Breast epithelium (tissue), 4 donors: ENCODE measurements around the gene FERMT1. TPM values are rescaled to one million over a fixed set of nuclear protein-coding genes. Genes with fewer than 3 reads are reported as not detected.
"Not testable (repeated sequence)": the region's sequence is repeated elsewhere in the genome, so short reads cannot be mapped to it uniquely, and the experiment has no call there.

Source experiments
- DNase-seq, 2 donors: peaks; one replicate each; pipeline ENCODE4 v3.0.0-alpha.2; 2019; ENCODE audit warnings: low spot score in 2 of 2
- H3K27ac ChIP-seq, 2 donors: fragments of 200-600 bp; sonication (generic) in 1 of 2; one replicate each; pipeline ENCODE4 v1.5.1; 2016 to 2019; ENCODE audit warnings: mild to moderate bottlenecking in 1 of 2
- H3K27me3 ChIP-seq, 2 donors: fragments of 200-600 bp; sonication (generic) in 1 of 2; one replicate each; pipeline versions ENCODE4 v1.5.1 to v1.6.0; 2017 to 2019; ENCODE audit warnings: control low read depth in 1 of 2, mild to moderate bottlenecking in 1 of 2
- H3K36me3 ChIP-seq: fragments of 200-600 bp; one replicate; pipeline ENCODE4 v1.5.1; 2019
- H3K4me1 ChIP-seq, 2 donors: fragments of 200-600 bp; sonication (generic); one replicate each; pipeline ENCODE4 v1.5.1; 2016 to 2019; ENCODE audit warnings: control low read depth in 1 of 2
- H3K4me3 ChIP-seq, 3 donors: fragments of 200-600 bp; sonication (generic); 1 replicate in 2 of 3; 2 replicates in 1 of 3; pipeline ENCODE4 v1.5.1; 2016 to 2019; ENCODE audit warnings: mild to moderate bottlenecking in 3 of 3, moderate library complexity in 2 of 3
- H3K9me3 ChIP-seq, 2 donors: fragments of 200-600 bp; sonication (generic) in 1 of 2; one replicate each; pipeline ENCODE4 v1.5.1; 2016 to 2019; ENCODE audit warnings: control low read depth in 1 of 2
- CTCF ChIP-seq, 3 donors: fragments of 450-650 bp; IDR thresholded peaks; one replicate each; pipeline ENCODE4 v1.5.1; 2016 to 2017; ENCODE audit warnings: antibody characterized with exemption in 3 of 3, mild to moderate bottlenecking in 3 of 3, moderate library complexity in 3 of 3
- POLR2A ChIP-seq: fragments of 450-650 bp; IDR thresholded peaks from one replicate; pipeline ENCODE4 v1.6.1; 2016; ENCODE audit warnings: antibody characterized with exemption, mild to moderate bottlenecking, moderate library complexity
- POLR2AphosphoS5 ChIP-seq, 3 donors: sonication (generic); formaldehyde crosslinking; IDR thresholded peaks; one replicate each; pipeline ENCODE4 v1.6.1; 2017; ENCODE audit warnings: antibody characterized with exemption in 3 of 3
- intact Hi-C: fragments of 100-400 bp; cut with DNase I; formaldehyde crosslinking; loops from one replicate; pipeline ENCODE4 v1.15.1; 2023; ENCODE audit warnings: low total_unique reads
- total RNA-seq, 3 donors: library from RNA; depleted of rRNA; stranded (reverse); fragments of >200 nt; gene quantifications; one replicate each; pipeline ENCODE4 v1.1.0, GENCODE V29; 2016

The FERMT1 gene
- total RNA-seq, 3 donors from 2014 or later = under 0.01 to 2.0 (median 0.98) TPM

- Histone ChIP-seq H3K4me1 (no peaks in the 10 kb centered on the region), H3K27ac (no peak overlapping the region), H3K36me3 (no peaks in the 10 kb centered on the region), H3K9me3 (peaks cover 0 to 13% of the 10 kb centered on the region in 2 donors), H3K27me3 (no peaks in the 10 kb centered on the region), H3K4me3 (no peak overlapping the region)
- no peak for TF ChIP-seq POLR2A
- TF ChIP-seq CTCF (IDR thresholded peaks at IDR 0.05) = no peak
- TF ChIP-seq POLR2AphosphoS5 (IDR thresholded peaks at IDR 0.05) = no peak
- intact Hi-C loops = no loop called here
- no peak for DNase-seq
These were observed 8.9 kb downstream of the FERMT1 start for GRCh38 chr20:6113951-6114350.

GRCh38 chr20:6112965-6113364, 9.9 kb downstream of the FERMT1 start:
- H3K4me3 ChIP-seq, intact Hi-C loops, H3K27me3 ChIP-seq, H3K4me1 ChIP-seq, DNase-seq, H3K36me3 ChIP-seq, H3K27ac ChIP-seq: not testable (repeated sequence)
- H3K9me3 ChIP-seq = peaks cover 0 to 13% of the 10 kb centered on the region in 2 donors

GRCh38 chr20:6108330-6108729, 14.5 kb downstream of the FERMT1 start:
- intact Hi-C loops = no loop called here
- Histone ChIP-seq H3K27ac (no peak overlapping the region), H3K9me3 (no peaks in the 10 kb centered on the region), H3K27me3 (no peaks in the 10 kb centered on the region), H3K4me1 (no peaks in the 10 kb centered on the region), H3K36me3 (no peaks in the 10 kb centered on the region), H3K4me3 (no peak overlapping the region)
- no peak for DNase-seq
- no peak for TF ChIP-seq POLR2AphosphoS5 (IDR thresholded peaks at IDR 0.05)
- no peak for TF ChIP-seq CTCF (IDR thresholded peaks at IDR 0.05)
- no peak for TF ChIP-seq POLR2A

- Histone ChIP-seq H3K4me1 (no peaks in the 10 kb centered on the region), H3K27ac (no peak overlapping the region), H3K9me3 (no peaks in the 10 kb centered on the region), H3K36me3 (no peaks in the 10 kb centered on the region), H3K4me3 (no peak overlapping the region), H3K27me3 (no peaks in the 10 kb centered on the region)
- no peak for DNase-seq
- no peak for TF ChIP-seq POLR2AphosphoS5 (IDR thresholded peaks at IDR 0.05)
- no peak for TF ChIP-seq CTCF (IDR thresholded peaks at IDR 0.05)
- TF ChIP-seq POLR2A = no peak
- intact Hi-C loops = no loop called here
These were observed 18.2 kb downstream of the FERMT1 start for GRCh38 chr20:6104493-6105188.

- Histone ChIP-seq H3K4me3 (no peak overlapping the region), H3K4me1 (no peaks in the 10 kb centered on the region), H3K9me3 (no peaks in the 10 kb centered on the region), H3K36me3 (no peaks in the 10 kb centered on the region), H3K27me3 (no peaks in the 10 kb centered on the region), H3K27ac (no peak overlapping the region)
- intact Hi-C loops = no loop called here
- no peak for DNase-seq
- no peak for TF ChIP-seq CTCF (IDR thresholded peaks at IDR 0.05)
- TF ChIP-seq POLR2AphosphoS5 (IDR thresholded peaks at IDR 0.05) = no peak
- TF ChIP-seq POLR2A = no peak
These were observed 19.5 kb downstream of the FERMT1 start for GRCh38 chr20:6103301-6103700.
